Progenitor cell of endocrine pancreas (in vitro differentiated cells): ENCODE data around the gene CCDC38. TPM values are rescaled to one million over a fixed set of nuclear protein-coding genes. Genes with fewer than 3 reads are reported as not detected.

Experiments
- DNase-seq: peaks from one replicate; pipeline ENCODE4 v3.0.0; 2021; ENCODE audit warnings: low spot score; ENCODE audit not compliant: unreplicated experiment
- H3K27ac Mint-ChIP-seq: 2 replicates; pipeline ENCODE4 v1.8.0; 2021; ENCODE audit warnings: mild to moderate bottlenecking, moderate library complexity, mixed read lengths
- H3K27me3 Mint-ChIP-seq: 2 replicates; pipeline ENCODE4 v1.8.0; 2021; ENCODE audit warnings: mixed read lengths
- H3K36me3 Mint-ChIP-seq: 2 replicates; pipeline ENCODE4 v1.8.0; 2022; ENCODE audit warnings: mixed read lengths; ENCODE audit not compliant: insufficient read depth
- H3K4me1 Mint-ChIP-seq: 2 replicates; pipeline ENCODE4 v1.8.0; 2021; ENCODE audit warnings: low read depth, mixed read lengths
- H3K4me3 Mint-ChIP-seq: 2 replicates; pipeline ENCODE4 v1.8.0; 2021; ENCODE audit warnings: low read depth, mild to moderate bottlenecking, moderate library complexity, mixed read lengths
- H3K9me3 Mint-ChIP-seq: 2 replicates; pipeline ENCODE4 v1.8.0; 2021; ENCODE audit warnings: low read depth, mixed read lengths
- total RNA-seq: library from RNA; stranded (reverse); gene quantifications from 2 replicates; pipeline ENCODE4 v1.2.1, GENCODE V29; 2021
- TF ChIP-seq, protein P1 (sequence below): fragments of 200-600 bp; sonication (generic); IDR thresholded peaks from one replicate; pipeline ENCODE4 v1.5.0; 2021; ENCODE audit warnings: antibody characterized with exemption, mild to moderate bottlenecking; ENCODE audit not compliant: unreplicated experiment

Gene CCDC38
- total RNA-seq, 1 donor from 2014 or later, result not detected

DNA sequence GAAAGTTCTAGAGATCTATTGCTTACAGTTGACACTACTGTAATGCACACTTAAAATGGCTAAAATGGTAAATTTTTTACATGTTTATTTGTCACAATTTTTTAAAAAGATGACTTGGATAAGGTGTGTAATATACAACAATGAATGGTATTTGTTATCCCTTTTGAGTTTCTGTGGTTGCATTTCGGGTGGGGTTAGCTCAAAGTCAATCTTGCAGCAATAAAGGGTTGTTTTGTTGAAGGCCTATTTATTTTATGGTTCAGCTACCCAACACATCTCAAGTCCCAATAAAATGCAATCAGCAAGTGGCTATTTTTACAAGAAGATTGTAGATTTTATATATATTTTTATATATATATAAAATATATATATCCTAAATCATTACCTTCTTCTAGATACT, 61.5 kb downstream of the CCDC38 start:
- no peak for DNase-seq
- H3K36me3 Mint-ChIP-seq, result no peaks in the 10 kb centered on the region
- no peaks in the 10 kb centered on the region for H3K9me3 Mint-ChIP-seq
- H3K4me1 Mint-ChIP-seq, result no peaks in the 10 kb centered on the region
- H3K27me3 Mint-ChIP-seq, result no peaks in the 10 kb centered on the region
- TF ChIP-seq, protein P1, sequence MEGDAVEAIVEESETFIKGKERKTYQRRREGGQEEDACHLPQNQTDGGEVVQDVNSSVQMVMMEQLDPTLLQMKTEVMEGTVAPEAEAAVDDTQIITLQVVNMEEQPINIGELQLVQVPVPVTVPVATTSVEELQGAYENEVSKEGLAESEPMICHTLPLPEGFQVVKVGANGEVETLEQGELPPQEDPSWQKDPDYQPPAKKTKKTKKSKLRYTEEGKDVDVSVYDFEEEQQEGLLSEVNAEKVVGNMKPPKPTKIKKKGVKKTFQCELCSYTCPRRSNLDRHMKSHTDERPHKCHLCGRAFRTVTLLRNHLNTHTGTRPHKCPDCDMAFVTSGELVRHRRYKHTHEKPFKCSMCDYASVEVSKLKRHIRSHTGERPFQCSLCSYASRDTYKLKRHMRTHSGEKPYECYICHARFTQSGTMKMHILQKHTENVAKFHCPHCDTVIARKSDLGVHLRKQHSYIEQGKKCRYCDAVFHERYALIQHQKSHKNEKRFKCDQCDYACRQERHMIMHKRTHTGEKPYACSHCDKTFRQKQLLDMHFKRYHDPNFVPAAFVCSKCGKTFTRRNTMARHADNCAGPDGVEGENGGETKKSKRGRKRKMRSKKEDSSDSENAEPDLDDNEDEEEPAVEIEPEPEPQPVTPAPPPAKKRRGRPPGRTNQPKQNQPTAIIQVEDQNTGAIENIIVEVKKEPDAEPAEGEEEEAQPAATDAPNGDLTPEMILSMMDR, result no peak
- no peak overlapping the region for H3K27ac Mint-ChIP-seq
- H3K4me3 Mint-ChIP-seq, result no peak overlapping the region

DNA sequence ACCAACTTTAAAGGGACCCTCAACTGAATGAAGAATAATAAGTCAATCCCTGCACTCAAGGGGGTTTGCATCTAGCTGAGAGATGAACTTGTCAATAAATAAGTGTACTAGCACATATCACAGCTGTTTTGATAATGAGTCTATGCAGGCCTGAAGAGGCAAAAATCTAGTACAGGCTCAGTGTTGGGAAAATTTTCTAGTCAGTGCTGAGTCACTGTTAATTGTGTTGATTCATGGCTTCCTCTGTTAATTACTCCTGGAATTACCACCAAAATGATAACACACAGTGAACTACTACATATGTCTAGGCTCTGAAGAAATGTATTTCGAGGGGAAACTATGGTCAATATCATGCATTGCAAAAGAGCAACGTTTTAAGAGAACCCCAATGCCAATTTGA, 64.8 kb downstream of the CCDC38 start:
- Mint-ChIP-seq H3K4me1 (no peaks in the 10 kb centered on the region), H3K27me3 (no peaks in the 10 kb centered on the region), H3K27ac (no peak overlapping the region), H3K9me3 (no peaks in the 10 kb centered on the region), H3K36me3 (no peaks in the 10 kb centered on the region), H3K4me3 (no peak overlapping the region)
- DNase-seq, result no peak
- TF ChIP-seq, protein P1, result no peak

DNA sequence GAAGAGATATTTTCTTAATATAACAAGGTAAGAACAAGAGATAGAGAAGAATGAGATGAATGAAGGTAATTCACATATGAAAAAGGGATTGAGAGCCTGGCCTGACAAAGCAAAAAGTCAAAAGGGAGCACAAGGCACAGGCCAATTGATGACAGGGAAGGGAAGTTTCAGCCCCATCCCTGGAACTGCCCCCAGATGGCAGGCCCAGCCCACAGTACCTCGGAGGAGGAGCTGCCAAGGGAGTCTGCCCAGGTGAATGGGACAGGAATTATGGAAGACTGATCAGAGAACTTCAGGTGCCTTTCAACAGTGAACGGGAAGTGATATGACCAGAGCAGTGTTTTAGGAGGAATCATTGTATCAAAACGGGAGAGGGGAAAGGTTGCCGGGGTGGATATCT, 68.0 kb downstream of the CCDC38 start:
- Mint-ChIP-seq H3K36me3 (peaks cover 1% of the 10 kb centered on the region), H3K9me3 (no peaks in the 10 kb centered on the region), H3K4me3 (no peak overlapping the region), H3K27ac (no peak overlapping the region), H3K4me1 (no peaks in the 10 kb centered on the region), H3K27me3 (no peaks in the 10 kb centered on the region)
- TF ChIP-seq, protein P1, result no peak
- DNase-seq, result no peak

DNA sequence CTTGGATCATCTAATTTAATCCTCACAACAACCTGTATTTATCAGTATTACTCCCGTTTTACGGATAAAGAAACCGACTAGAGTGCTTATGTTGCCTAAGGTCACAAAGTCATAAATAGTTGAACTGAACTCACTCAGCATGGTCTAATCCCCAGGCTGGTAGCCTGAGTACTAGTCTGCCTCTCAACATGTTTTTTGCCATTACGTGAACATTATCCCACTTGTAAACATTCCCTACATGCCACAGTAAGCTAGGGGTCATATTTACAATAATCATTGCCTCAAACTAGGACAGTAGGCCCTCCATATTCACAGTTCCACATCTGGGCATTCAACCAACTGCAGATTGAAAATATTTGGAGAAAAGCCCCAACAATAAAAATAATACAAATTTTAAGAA, 71.5 kb downstream of the CCDC38 start:
- Mint-ChIP-seq H3K27ac (no peak overlapping the region), H3K27me3 (no peaks in the 10 kb centered on the region), H3K9me3 (no peaks in the 10 kb centered on the region), H3K4me3 (no peak overlapping the region), H3K36me3 (peaks cover 7% of the 10 kb centered on the region), H3K4me1 (no peaks in the 10 kb centered on the region)
- DNase-seq, result no peak
- TF ChIP-seq, protein P1, result no peak

DNA sequence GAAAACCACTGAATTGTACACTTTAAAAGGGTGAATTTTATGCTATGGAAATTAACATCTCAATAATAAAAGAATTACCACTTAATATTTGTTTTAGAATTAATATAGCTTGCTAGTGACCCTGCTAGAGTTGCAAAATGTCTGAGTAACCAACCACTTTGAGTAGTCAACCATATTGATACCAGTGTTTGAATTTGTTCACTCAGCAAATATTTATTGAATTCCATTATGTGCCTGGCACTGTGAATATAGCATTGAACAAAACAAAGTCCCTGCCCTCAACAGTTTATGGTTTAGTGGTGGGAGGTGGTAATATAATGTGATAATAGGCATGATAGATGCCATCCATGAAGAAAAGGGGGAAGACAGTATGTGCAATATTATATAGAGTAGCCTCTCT, 79.1 kb downstream of the CCDC38 start:
- peaks cover 32% of the 10 kb centered on the region for H3K36me3 Mint-ChIP-seq
- H3K27me3 Mint-ChIP-seq, result no peaks in the 10 kb centered on the region
- no peak for DNase-seq
- TF ChIP-seq, protein P1, result no peak
- H3K9me3 Mint-ChIP-seq, result peaks cover 2% of the 10 kb centered on the region
- H3K4me3 Mint-ChIP-seq, result no peak overlapping the region
- H3K27ac Mint-ChIP-seq, result no peak overlapping the region
- H3K4me1 Mint-ChIP-seq, result peaks cover 5% of the 10 kb centered on the region
